Mesothelial cell of epicardium (in vitro differentiated cells): ENCODE data around the gene GAR1. TPM values are rescaled to one million over a fixed set of nuclear protein-coding genes. Genes with fewer than 3 reads are reported as not detected.

ENCODE experiments used
- DNase-seq, 2 experiments: peaks; one replicate each; pipeline ENCODE4 v3.0.0; 2021; ENCODE audit warnings: low spot score in 2 of 2; ENCODE audit not compliant: unreplicated experiment in 2 of 2
- H3K27ac Mint-ChIP-seq: 2 replicates; pipeline ENCODE4 v1.8.0; 2021; ENCODE audit warnings: mixed read lengths
- H3K27me3 Mint-ChIP-seq: 2 replicates; pipeline ENCODE4 v1.8.0; 2021; ENCODE audit warnings: low read depth, mixed read lengths
- H3K36me3 Mint-ChIP-seq: 2 replicates; pipeline ENCODE4 v1.8.0; 2021; ENCODE audit warnings: mixed read lengths
- H3K4me1 Mint-ChIP-seq: 2 replicates; pipeline ENCODE4 v1.8.0; 2021; ENCODE audit warnings: mixed read lengths
- H3K4me3 Mint-ChIP-seq: 2 replicates; pipeline ENCODE4 v1.8.0; 2021; ENCODE audit warnings: mild to moderate bottlenecking, moderate library complexity, mixed read lengths
- H3K9me3 Mint-ChIP-seq: 2 replicates; pipeline ENCODE4 v1.8.0; 2021; ENCODE audit warnings: mixed read lengths
- CTCF ChIP-seq: fragments of 200-600 bp; sonication (generic); IDR thresholded peaks from one replicate; pipeline ENCODE4 v1.5.0; 2021; ENCODE audit warnings: antibody characterized with exemption; ENCODE audit not compliant: unreplicated experiment
- total RNA-seq: library from RNA; stranded (reverse); gene quantifications from 3 replicates; pipeline ENCODE4 v1.2.1, GENCODE V29; 2021

Gene GAR1
- total RNA-seq, 1 donor from 2014 or later = 25.6 TPM

- H3K27me3 Mint-ChIP-seq = no peaks in the 10 kb centered on the region
- H3K4me3 Mint-ChIP-seq = no peak overlapping the region
- no peaks in the 10 kb centered on the region for H3K36me3 Mint-ChIP-seq
- TF ChIP-seq CTCF = no peak
- no peak for DNase-seq
- H3K9me3 Mint-ChIP-seq = no peaks in the 10 kb centered on the region
- H3K4me1 Mint-ChIP-seq = peaks cover 29% of the 10 kb centered on the region
- H3K27ac Mint-ChIP-seq = no peak overlapping the region
Measured at GRCh38 chr4:109811707-109812106, 3.9 kb upstream of the GAR1 start.

GRCh38 chr4:109816082-109816442 lies 500 bp downstream of the GAR1 start:
- Mint-ChIP-seq H3K36me3 (peaks cover 12% of the 10 kb centered on the region), H3K27me3 (no peaks in the 10 kb centered on the region), H3K9me3 (no peaks in the 10 kb centered on the region), H3K27ac (peak overlapping the region; percentile 97), H3K4me3 (peak overlapping the region; percentile 97), H3K4me1 (peaks cover 34% of the 10 kb centered on the region)
- TF ChIP-seq CTCF = no peak
- no peak for DNase-seq

- Mint-ChIP-seq H3K4me3 (peak overlapping the region; percentile 97), H3K27ac (peak overlapping the region; percentile 97), H3K9me3 (no peaks in the 10 kb centered on the region), H3K4me1 (peaks cover 28% of the 10 kb centered on the region), H3K36me3 (peaks cover 12% of the 10 kb centered on the region), H3K27me3 (no peaks in the 10 kb centered on the region)
- TF ChIP-seq CTCF = no peak
- no peak for DNase-seq
Measured at GRCh38 chr4:109816894-109817293, 1.3 kb downstream of the GAR1 start.

- no peak for DNase-seq
- no peak for TF ChIP-seq CTCF
- Mint-ChIP-seq H3K27me3 (no peaks in the 10 kb centered on the region), H3K36me3 (peaks cover 15% of the 10 kb centered on the region), H3K4me3 (no peak overlapping the region), H3K9me3 (no peaks in the 10 kb centered on the region), H3K4me1 (peaks cover 28% of the 10 kb centered on the region), H3K27ac (no peak overlapping the region)
Measured at GRCh38 chr4:109818268-109818667, 2.7 kb downstream of the GAR1 start.

- H3K27ac Mint-ChIP-seq = no peak overlapping the region
- H3K4me1 Mint-ChIP-seq = peaks cover 24% of the 10 kb centered on the region
- no peak overlapping the region for H3K4me3 Mint-ChIP-seq
- peaks cover 19% of the 10 kb centered on the region for H3K36me3 Mint-ChIP-seq
- no peak for DNase-seq
- no peaks in the 10 kb centered on the region for H3K9me3 Mint-ChIP-seq
- no peaks in the 10 kb centered on the region for H3K27me3 Mint-ChIP-seq
- no peak for TF ChIP-seq CTCF
Measured at GRCh38 chr4:109820563-109820962, 5.0 kb downstream of the GAR1 start.

- no peaks in the 10 kb centered on the region for H3K9me3 Mint-ChIP-seq
- peaks cover 17% of the 10 kb centered on the region for H3K4me1 Mint-ChIP-seq
- no peak overlapping the region for H3K4me3 Mint-ChIP-seq
- no peak for DNase-seq
- H3K27ac Mint-ChIP-seq = no peak overlapping the region
- peaks cover 19% of the 10 kb centered on the region for H3K36me3 Mint-ChIP-seq
- TF ChIP-seq CTCF = no peak
- H3K27me3 Mint-ChIP-seq = no peaks in the 10 kb centered on the region
Measured at GRCh38 chr4:109821185-109821584, 5.6 kb downstream of the GAR1 start.
